GM21723 (cell line): Measurements from ENCODE around the gene NOC3L.

Experiments
- ATAC-seq: cut with Tn5 transposase; IDR thresholded peaks from one replicate; pipeline ENCODE4 v1.9.1; 2021; ENCODE audit warnings: mild to moderate bottlenecking, moderate library complexity; ENCODE audit not compliant: unreplicated experiment

The NOC3L gene

GRCh38 chr10:94303929-94304328 lies 58.8 kb downstream of the NOC3L start:
- no peak for ATAC-seq

GRCh38 chr10:94300042-94300441 lies 62.7 kb downstream of the NOC3L start:
- no peak for ATAC-seq

GRCh38 chr10:94299417-94299816 lies 63.3 kb downstream of the NOC3L start:
- ATAC-seq = no peak

GRCh38 chr10:94294168-94294567 lies 68.6 kb downstream of the NOC3L start:
- no peak for ATAC-seq

- no peak for ATAC-seq
Observed at GRCh38 chr10:94293354-94293753, 69.4 kb downstream of the NOC3L start.

DNA sequence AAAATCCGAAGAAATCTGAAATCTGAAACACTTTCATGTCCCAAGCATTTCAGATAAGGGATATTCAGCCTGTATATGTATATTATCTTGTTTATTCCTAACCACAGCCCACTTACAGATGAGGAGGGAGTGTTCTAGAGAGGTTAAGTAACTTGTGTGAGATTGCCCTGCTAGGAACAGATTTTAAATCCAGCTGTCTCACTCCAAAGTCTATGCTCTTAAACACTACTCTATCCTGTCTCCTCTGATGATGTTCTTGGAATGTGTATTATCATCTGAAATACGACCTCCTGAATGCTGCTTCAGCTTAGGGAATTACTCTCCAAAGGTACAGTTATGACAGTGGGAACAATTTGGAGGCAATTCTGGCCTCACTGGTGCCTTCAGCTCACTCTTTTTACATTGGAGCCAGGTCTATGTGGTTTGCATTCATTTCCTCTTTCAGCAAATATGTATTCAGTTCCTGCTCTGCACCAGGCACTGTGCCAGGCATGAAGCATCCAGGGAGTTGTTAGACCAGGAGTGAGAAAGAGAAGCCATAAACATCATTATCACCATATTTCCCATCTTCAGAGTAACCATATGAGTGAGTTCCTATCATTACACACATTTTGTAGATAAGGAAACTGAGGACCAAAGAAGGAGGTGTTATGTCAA lies 70.2 kb downstream of the NOC3L start:
- no peak for ATAC-seq

DNA sequence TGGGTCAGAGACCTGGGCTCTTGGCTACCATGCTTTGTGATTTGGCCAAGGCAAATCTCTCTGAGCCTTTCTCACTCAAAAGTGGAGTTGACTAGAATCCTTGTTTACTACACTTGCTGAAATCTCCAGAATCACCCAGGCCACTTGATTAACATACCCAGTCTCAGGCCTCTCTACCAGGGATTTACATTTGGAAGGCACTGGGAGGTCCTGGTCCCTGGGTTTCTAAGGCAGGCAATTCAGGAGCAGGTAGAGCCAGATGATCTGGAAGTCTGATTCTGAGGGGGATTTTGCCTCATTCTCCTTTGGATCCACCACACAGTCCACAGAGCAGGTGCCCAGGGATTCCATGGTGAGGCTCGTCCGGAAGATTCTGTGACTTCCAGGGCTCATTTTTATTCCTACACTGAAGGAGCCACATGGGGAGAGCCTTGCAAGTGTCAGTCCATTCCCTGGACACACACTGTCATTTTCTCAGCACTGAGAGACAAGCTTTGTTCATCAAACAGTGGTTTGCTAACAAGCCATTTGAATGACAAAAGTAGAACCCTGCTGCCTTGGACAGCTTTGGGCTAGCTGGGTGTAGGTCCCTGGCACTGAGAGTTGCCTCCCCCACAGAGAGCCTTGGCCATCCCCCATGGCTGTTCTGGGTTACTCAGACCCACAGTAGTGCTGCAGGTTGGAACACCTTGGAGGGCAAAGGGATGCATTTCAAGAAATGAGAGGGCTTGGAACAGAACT lies 74.2 kb downstream of the NOC3L start:
- ATAC-seq = no peak

DNA sequence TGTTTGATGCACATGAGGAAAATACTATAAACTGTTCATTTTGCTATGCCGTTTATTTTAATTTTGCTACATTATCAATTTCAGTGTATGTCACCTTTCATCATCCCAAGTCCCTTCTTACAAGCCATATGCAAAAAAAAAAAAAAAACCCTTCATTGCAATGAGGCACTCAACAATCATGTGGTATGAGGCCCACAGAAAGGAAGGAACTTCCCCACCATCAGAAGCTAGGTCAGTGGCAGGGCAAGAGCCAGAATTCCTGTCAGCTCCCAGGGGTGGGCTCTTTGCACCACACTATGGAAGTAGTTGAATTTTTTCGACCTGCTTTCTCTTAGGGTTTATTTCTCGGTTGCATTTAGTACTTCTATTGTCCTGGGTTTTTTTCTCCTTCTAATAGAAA lies 75.4 kb downstream of the NOC3L start:
- ATAC-seq = no peak

- no peak for ATAC-seq
Observed at GRCh38 chr10:94286901-94287300, 75.8 kb downstream of the NOC3L start.

GRCh38 chr10:94285271-94285670 lies 77.5 kb downstream of the NOC3L start:
- no peak for ATAC-seq
